Fibroblast of skin of scalp (primary cell): Measurements from ENCODE around the gene HLA-F.

Experiments
- DNase-seq: peaks from one replicate; pipeline ENCODE4 v3.0.0-alpha.2; 2013

The HLA-F gene

GRCh38 chr6:29763491-29764289 lies 40.5 kb downstream of the HLA-F start:
- DNase-seq = peak; percentile 59

GRCh38 chr6:29764422-29765196 lies 41.4 kb downstream of the HLA-F start:
- no peak for DNase-seq

DNA sequence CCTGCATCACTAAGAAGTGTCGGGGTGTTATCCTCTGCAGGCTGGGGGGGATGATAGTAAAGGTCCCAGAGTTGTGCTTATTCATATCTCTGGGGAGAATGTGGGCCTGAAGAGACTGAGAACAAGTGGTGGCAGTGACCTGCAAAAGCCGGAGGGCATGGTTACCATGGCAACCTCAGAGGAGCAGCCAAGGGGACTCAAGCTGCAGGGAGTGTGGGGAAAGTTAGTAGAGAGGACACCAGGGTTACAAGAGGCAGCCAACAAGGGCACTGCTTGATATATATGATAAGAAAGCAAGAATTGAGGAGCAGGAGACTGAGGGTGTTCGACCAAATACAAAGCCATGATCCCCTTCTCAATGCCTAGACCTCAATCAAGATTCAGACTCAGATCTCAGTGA lies 46.1 kb downstream of the HLA-F start:
- DNase-seq = no peak

DNA sequence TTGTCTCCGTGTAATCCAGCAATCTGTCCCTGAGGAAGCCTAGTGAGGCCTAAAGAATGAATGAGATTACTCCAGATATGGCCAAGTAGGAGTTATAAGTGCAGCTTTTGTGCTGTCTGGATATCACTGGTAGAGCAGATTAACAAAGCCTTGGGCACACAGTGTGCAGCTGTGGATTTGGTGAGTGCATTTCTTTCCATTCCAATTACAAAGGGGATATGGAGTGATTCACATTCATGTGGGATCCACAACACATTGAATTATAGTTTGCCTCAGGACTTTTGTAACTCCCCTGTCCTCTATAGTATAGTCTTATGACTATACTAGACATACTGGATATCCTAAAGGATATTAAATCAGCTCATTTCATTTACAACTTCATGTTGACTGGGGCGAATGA lies 47.1 kb downstream of the HLA-F start:
- no peak for DNase-seq

- DNase-seq = no peak
Observed at GRCh38 chr6:29776684-29777083, 53.5 kb downstream of the HLA-F start.
